ENCODE data around the gene VSTM5. TPM values are rescaled to one million over a fixed set of nuclear protein-coding genes. Genes with fewer than 3 reads are reported as not detected.

VSTM5 gene
- total and polyA plus RNA-seq, 2 donors (not counting 3 experiments of a cell fraction or from before 2014, with no cell fraction given) = 0.03 TPM; not detected in 1

DNA sequence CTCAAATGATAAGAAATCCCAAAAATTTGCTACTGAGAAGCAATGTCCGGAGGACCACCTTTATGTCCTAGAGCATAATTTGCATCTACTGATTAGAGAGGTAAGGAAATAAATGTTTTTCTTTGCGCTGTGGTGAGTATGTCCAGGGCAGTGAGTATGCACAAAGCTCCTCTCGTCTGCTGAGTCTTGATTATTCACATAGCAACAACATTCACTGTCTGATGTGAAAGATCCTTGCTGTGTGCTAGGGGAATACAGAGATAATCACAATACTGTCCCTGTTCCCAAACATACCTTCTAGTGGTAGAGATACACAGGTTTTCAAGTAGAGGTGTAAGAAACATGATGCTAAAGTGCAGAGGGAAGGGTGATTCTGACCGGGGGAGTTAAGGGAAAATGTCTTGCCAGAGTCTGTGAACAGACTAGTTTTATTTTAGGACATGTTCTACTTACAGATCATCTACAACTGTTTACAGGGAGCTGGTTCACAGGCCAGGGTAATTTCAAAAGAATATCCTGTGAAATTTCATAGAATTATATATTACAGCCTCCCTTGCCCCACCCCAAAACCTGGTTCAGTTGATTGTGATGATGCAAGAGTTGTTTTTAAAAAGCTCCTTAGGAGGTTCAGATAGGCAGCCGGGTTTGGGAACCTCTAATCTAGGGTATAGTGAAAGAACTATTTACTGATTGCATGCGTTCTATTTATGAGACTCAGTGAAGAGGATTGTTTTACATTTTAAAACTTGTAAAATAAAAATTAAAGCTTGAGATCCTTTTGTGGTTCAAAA, 53.8 kb downstream of the VSTM5 start:
- FAIRE-seq = peak; percentile 24
- Histone ChIP-seq H3K36me3 (ENCODE audit: control insufficient read depth in 2 of 2, extremely low read depth in 1 of 2, insufficient read depth in 2 of 2, low read length in 2 of 2) (peaks cover 20 to 25% of the 10 kb centered on the region in 2 experiments), H3K9me3 (replicated peaks; ENCODE audit: control insufficient read depth, insufficient read depth, low read length) (no peaks in the 10 kb centered on the region), H3K4me2 (ENCODE audit: insufficient read depth, low read length) (no peak overlapping the region), H3K79me2 (ENCODE audit: control insufficient read depth, insufficient read depth, low read length) (peaks cover 13% of the 10 kb centered on the region), H4K20me1 (replicated peaks; ENCODE audit: control insufficient read depth, extremely low read depth, insufficient read depth, low read length) (peaks cover 2% of the 10 kb centered on the region), H3K9me1 (replicated peaks; ENCODE audit: control insufficient read depth, extremely low read depth, insufficient read depth, low read length) (no peaks in the 10 kb centered on the region), H2AFZ (ENCODE audit: low read depth, low read length) (no peak overlapping the region), H3K9ac (replicated peaks; ENCODE audit: extremely low read depth, insufficient read depth, low read length) (no peak overlapping the region), H3K27ac (ENCODE audit: insufficient read depth, low read depth, low read length) (no peak overlapping the region), H3K4me3 (replicated peaks in 1 of 3; ENCODE audit: insufficient read depth in 1 of 3, low read depth in 1 of 3, low read length in 3 of 3) (no peak overlapping the region), H3K27me3 (ENCODE audit: control insufficient read depth in 2 of 2, insufficient read depth in 2 of 2, low read length in 2 of 2) (no peaks in the 10 kb centered on the region), H3K4me1 (ENCODE audit: control insufficient read depth, extremely low read depth, insufficient read depth, low read length) (no peaks in the 10 kb centered on the region)
- DNase-seq (ENCODE audit: low read depth, low spot score) = no peak
- POLR2A ChIA-PET = no interaction called here
- CTCF ChIA-PET = no interaction called here
- TF ChIP-seq POLR2A (IDR thresholded peaks at IDR 0.05; ENCODE audit: low read depth, low read length) (no peak), GATA2 (IDR thresholded peaks at IDR 0.05; ENCODE audit: insufficient read depth, insufficient read length, low read depth, low read length) (no peak), POLR2AphosphoS5 (IDR thresholded peaks at IDR 0.05; ENCODE audit: insufficient read depth, low read depth, low read length) (no peak), JUN (IDR thresholded peaks at IDR 0.05; ENCODE audit: borderline replicate concordance, insufficient read depth, insufficient read length, low read depth) (no peak), MYC (IDR thresholded peaks at IDR 0.05; ENCODE audit: low read depth, low read length) (no peak), EZH2 (IDR thresholded peaks at IDR 0.05; ENCODE audit: borderline replicate concordance, low read depth, low read length, severe bottlenecking) (no peak), FOS (IDR thresholded peaks at IDR 0.05; ENCODE audit: borderline replicate concordance, insufficient read depth, low read length) (no peak)
- TF ChIP-seq, protein P1, sequence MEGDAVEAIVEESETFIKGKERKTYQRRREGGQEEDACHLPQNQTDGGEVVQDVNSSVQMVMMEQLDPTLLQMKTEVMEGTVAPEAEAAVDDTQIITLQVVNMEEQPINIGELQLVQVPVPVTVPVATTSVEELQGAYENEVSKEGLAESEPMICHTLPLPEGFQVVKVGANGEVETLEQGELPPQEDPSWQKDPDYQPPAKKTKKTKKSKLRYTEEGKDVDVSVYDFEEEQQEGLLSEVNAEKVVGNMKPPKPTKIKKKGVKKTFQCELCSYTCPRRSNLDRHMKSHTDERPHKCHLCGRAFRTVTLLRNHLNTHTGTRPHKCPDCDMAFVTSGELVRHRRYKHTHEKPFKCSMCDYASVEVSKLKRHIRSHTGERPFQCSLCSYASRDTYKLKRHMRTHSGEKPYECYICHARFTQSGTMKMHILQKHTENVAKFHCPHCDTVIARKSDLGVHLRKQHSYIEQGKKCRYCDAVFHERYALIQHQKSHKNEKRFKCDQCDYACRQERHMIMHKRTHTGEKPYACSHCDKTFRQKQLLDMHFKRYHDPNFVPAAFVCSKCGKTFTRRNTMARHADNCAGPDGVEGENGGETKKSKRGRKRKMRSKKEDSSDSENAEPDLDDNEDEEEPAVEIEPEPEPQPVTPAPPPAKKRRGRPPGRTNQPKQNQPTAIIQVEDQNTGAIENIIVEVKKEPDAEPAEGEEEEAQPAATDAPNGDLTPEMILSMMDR (IDR thresholded peaks at IDR 0.05; ENCODE audit: extremely low read depth in 1 of 2, insufficient read depth in 1 of 2, low read depth in 1 of 2, low read length in 2 of 2) = no peak
- TF ChIP-seq, protein P2, sequence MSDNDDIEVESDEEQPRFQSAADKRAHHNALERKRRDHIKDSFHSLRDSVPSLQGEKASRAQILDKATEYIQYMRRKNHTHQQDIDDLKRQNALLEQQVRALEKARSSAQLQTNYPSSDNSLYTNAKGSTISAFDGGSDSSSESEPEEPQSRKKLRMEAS (IDR thresholded peaks at IDR 0.05; ENCODE audit: insufficient read depth, insufficient read length) = no peak
- no TSS peak for BruUV-seq (replicated peaks)
- intact Hi-C loops (cut with micrococcal nuclease) = loop anchor here (10.0 kb wide), 1 partner anchor 698 kb away; the partner anchor contains the start of genes ANKRD49 and MRE11
- dilution Hi-C loops (cut with MboI; ENCODE audit: extremely low pct_ligation_motif_present, low sequenced_read_pairs) = no loop called here

Measured in endothelial cell of umbilical vein (primary cell).